NCI-H2196 (cell line): ENCODE data around the gene SEBOX.
A peak's percentile ranks its signal among the peaks of the same experiment; 100 is the strongest.
"Not testable (repeated sequence)": the region's sequence is repeated elsewhere in the genome, so short reads cannot be mapped to it uniquely, and the experiment has no call there.

Source experiments
- DNase-seq: peaks from one replicate; lab custom pipeline; 2025; ENCODE audit not compliant: unreplicated experiment; lab: John Stamatoyannopoulos, UW

The SEBOX gene

GRCh38 chr17:28342313-28342712 is 22.7 kb downstream of the SEBOX start:
- no peak for DNase-seq

GRCh38 chr17:28341516-28341915 is 23.5 kb downstream of the SEBOX start:
- no peak for DNase-seq

GRCh38 chr17:28340374-28340773 is 24.6 kb downstream of the SEBOX start:
- DNase-seq, result no peak

GRCh38 chr17:28339431-28339830 is 25.6 kb downstream of the SEBOX start:
- no peak for DNase-seq

DNA sequence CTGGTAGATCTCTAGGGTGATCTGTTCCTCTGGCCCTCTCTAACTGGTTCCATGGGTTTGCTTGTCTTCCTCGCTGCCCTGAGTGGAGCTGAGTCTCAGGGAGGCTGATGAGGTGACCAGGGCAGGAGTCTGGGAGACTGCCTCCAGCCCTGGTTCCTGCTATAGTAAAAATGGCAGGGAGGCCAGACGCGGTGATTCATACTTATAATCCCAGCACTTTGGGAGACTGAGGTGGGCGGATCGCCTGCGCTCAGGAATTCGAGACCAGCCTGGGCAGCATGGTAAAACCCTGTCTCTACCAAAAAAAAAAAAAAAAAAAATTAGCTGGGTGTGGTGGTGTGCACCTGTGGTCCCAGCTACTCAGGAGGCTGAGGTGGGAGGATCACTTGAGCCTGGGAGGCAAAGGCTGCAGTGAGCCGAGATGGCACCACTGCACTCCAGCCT is 26.2 kb downstream of the SEBOX start:
- not testable (repeated sequence) for DNase-seq

DNA sequence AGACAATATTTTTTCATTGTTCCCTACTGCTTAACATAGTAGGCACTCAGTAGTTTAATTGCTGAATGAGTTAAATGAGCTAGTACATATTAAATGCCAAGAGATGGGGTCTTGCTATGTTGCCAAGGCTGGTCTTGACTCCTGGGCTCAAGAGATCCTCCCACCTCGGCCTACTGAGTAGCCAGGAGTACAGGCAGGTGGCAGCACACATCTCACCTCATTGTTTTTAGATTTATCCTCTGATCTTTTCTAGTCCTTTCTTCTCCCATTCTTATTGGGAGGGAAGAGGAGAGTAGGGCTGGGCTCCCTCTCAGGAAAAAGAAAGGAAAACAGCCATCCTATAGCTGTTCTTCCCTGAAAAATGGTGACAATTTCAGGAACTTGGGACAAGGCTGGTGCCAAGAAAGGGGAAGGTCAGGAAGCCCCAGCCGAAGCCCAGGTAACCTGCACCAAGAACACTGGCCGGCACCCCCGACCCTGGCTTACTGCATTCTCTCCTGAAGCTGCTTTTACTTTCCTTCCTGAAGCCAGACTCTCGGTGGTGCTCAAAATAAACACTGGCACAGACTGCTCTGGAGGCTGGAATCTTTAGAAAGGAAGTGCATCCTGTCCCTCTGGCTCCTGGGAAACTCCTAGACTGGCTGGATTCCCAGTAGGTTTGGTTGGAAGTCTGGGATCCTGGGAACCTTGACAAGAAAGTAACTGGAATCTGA is 26.8 kb downstream of the SEBOX start:
- DNase-seq, result no peak

GRCh38 chr17:28335959-28336871 is 28.8 kb downstream of the SEBOX start:
- DNase-seq, result peak; percentile 14

DNA sequence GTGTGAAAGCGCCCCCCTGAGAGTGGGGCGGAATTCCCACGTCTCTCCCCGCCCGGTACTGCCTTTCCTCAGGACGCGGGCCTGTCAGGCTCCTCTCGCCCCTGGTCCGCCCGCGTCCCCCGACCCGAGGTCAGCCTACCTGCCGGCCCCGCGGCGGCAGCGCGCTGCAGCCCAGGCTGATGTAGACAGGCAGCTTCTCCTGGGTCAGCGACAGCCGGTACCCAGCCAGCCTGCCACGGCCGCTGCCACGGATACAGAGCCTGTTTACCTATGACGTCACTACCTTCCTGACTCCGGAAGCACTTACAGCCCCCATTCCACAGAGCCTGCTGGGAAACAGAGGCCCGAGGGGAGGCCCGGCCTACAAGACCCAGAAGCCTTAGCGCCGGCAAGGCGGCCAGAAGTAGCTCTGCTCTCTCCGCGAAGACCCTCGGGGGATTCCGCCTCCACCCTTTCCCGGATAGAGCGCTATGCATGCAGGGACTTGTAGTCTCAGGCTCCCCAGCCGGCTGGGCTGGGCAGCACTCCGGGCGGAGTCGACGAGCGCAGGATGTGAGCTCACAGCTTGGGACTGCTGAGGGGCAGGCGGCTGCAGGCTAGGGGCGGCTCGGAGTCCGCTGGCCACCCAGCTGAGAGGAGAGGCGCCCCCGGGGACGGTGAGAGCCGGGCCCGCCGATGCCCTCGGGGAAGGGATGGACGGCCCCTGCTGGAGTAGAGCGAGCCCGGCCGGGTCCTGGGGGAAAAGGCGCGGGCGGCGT is 29.6 kb downstream of the SEBOX start, which contains the start of the genes IFT20 and TNFAIP1:
Gene IFT20 (minus strand): TSS at position 272 of the 758 bp plus-strand sequence. CDS start 3,487 bp downstream, outside the sequence.
Gene TNFAIP1 (plus strand): TSS at position 561 of the 758 bp plus-strand sequence. CDS start 3,761 bp downstream, outside the sequence.
- peak; percentile 92 for DNase-seq

GRCh38 chr17:28334666-28335200 is 30.3 kb downstream of the SEBOX start:
- no peak for DNase-seq

- no peak for DNase-seq
Measured at GRCh38 chr17:28334171-28334570, 30.8 kb downstream of the SEBOX start.

GRCh38 chr17:28333083-28333746 is 31.8 kb downstream of the SEBOX start:
- DNase-seq, result no peak

- no peak for DNase-seq
Measured at GRCh38 chr17:28331891-28332420, 33.0 kb downstream of the SEBOX start.

GRCh38 chr17:28330671-28331070 is 34.3 kb downstream of the SEBOX start:
- no peak for DNase-seq

DNA sequence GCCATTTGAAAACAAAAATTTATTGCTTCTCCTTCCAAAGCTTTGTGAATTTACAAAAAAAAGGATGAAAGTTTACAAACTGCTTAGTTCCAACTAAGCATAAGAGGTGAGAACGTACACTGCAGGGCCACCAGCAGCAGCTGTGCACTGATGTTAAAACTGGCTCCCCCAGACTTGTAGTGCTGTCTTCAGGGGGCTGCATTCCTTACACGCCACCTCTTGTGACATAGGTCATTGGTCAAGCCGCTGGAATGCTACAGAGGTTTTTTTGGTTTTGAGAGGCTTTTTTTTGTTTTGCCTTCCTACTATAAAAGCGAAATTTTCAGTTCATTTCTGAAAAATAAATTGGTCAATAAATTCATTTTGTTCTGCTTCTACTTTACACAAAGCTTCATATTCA is 36.7 kb downstream of the SEBOX start:
- no peak for DNase-seq

DNA sequence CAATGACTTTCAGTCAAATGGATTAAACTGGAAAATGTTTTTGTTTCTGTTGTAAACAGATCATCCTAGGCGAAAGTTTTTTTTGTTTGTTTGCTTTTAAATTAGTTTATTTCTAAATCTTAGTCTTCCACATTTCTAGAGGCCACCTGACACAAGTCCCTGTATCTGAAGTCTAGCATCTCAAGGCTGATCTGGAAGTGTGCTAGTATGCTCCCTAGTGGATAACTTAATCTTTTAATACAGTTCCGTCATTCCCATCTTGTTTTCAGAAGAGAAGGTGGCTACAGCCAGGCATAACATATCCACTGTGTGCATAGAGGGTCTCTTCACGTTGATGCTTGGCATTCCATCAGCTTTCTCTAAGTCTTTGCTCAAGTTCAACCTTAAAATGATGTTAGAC is 37.3 kb downstream of the SEBOX start:
- DNase-seq, result no peak

DNA sequence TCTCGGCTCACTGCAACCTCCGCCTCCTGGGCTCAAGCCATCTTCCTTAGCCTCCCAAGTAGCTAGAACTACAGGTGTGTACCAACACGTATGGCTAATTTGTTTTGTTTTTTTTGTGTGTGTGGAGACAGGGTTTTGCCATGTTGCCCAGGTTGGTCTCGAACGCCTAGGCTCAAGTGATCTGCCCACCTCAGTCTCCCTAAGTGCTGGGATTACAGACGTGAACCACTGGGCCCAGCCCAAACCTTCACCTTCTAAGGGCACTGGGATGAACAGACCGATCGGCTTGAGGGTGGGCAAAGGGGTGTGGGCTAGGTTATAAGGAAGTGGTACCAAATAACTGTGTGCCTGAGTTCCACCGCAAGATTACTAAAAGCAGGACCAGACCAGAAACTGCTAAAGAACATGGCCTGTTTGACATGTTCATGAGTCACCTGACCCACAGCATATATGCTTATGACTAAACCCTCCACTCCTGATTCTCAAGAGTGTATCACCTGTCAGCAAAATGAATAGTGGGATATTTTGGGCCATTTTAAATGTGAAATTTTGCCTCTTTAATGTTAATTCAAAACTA is 37.9 kb downstream of the SEBOX start:
- no peak for DNase-seq

- DNase-seq, result no peak
Measured at GRCh38 chr17:28326114-28326513, 38.9 kb downstream of the SEBOX start.

- no peak for DNase-seq
Measured at GRCh38 chr17:28325211-28325610, 39.8 kb downstream of the SEBOX start.

- DNase-seq, result no peak
Measured at GRCh38 chr17:28324781-28325180, 40.2 kb downstream of the SEBOX start.

DNA sequence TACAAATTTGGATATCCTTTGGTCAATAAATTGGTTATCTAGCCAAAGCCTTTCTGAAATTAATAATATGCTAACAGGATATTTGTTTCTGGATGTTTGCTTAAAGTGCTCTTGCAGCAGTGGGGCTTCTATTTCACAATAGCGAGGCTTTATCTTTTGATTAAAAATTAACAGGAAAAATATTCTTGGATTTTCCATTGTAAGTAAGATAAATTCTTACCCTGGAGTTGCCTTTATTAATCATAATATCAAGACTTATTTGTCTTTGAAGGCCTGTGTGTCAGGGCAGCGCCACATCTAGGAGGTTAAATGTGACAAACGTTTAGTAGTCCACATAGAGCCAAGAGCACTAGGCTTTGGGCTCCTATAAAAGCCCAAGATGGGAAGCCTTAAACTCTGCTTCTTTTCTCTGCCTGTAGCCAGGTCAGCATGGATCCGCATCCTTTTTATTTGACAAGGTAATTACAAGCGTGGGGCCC is 40.7 kb downstream of the SEBOX start:
- no peak for DNase-seq
